CD14-positive monocyte (primary cell): ENCODE data around the gene ENPP6. TPM values are rescaled to one million over a fixed set of nuclear protein-coding genes. Genes with fewer than 3 reads are reported as not detected.
A peak's percentile ranks its signal among the peaks of the same experiment; 100 is the strongest.

Source experiments
- DNase-seq, 3 donors: peaks; one replicate each; pipeline ENCODE4 v3.0.0-alpha.2; 2011 to 2022
- H2AFZ ChIP-seq: 2 replicates; pipeline ENCODE4 v1.6.0; 2012; ENCODE audit warnings: mild to moderate bottlenecking, low read depth, low read length, inconsistent platforms; ENCODE audit not compliant: insufficient read depth, poor library complexity, severe bottlenecking
- H3K27ac ChIP-seq, 2 donors: 1 replicate in 1 of 2; 2 replicates in 1 of 2; pipeline ENCODE4 v1.5.1; 2012 to 2013; ENCODE audit warnings: low read length in 2 of 2, control low read depth in 1 of 2, inconsistent platforms in 1 of 2, low read depth in 1 of 2, mild to moderate bottlenecking in 1 of 2
- H3K27me3 ChIP-seq, 2 donors: one replicate each; pipeline versions ENCODE4 v1.6.0 to v1.6.1; 2011 to 2013; ENCODE audit warnings: low read length in 2 of 2; ENCODE audit not compliant: control insufficient read depth in 2 of 2, insufficient read depth in 2 of 2
- H3K36me3 ChIP-seq, 2 donors: replicated peaks in 1 of 2; 1 replicate in 1 of 2; 2 replicates in 1 of 2; pipeline versions ENCODE4 v1.5.1 to v1.6.1; 2012 to 2013; ENCODE audit warnings: low read length in 2 of 2, control low read depth in 1 of 2, inconsistent platforms in 1 of 2, mild to moderate bottlenecking in 1 of 2; ENCODE audit not compliant: insufficient read depth in 2 of 2, control insufficient read depth in 1 of 2
- H3K4me1 ChIP-seq, 2 donors: 1 replicate in 1 of 2; 2 replicates in 1 of 2; pipeline versions ENCODE4 v1.5.1 to v1.6.1; 2012 to 2013; ENCODE audit warnings: low read length in 2 of 2, control low read depth in 1 of 2, inconsistent platforms in 1 of 2, mild to moderate bottlenecking in 1 of 2, moderate library complexity in 1 of 2; ENCODE audit not compliant: insufficient read depth in 2 of 2, control insufficient read depth in 1 of 2
- H3K4me2 ChIP-seq: replicated peaks from 2 replicates; pipeline ENCODE3; 2012; ENCODE audit warnings: low read length, moderate library complexity, mild to moderate bottlenecking; ENCODE audit not compliant: poor library complexity, severe bottlenecking; ENCODE audit errors: extremely low read depth
- H3K4me3 ChIP-seq, 3 experiments: fragments of 200-600 bp in 1 of 3; sonication (generic) in 1 of 3; replicated peaks in 1 of 3; 1 replicate in 2 of 3; 2 replicates in 1 of 3; pipeline ENCODE4 v1.5.1; 2011 to 2013; ENCODE audit warnings: low read length in 3 of 3, mild to moderate bottlenecking in 3 of 3, control low read depth in 2 of 3, low read depth in 2 of 3, inconsistent platforms in 1 of 3, moderate library complexity in 1 of 3
- H3K79me2 ChIP-seq: 2 replicates; pipeline ENCODE4 v1.6.0; 2012; ENCODE audit warnings: mild to moderate bottlenecking, control low read depth, inconsistent platforms, low read length, moderate library complexity; ENCODE audit not compliant: insufficient read depth
- H3K9ac ChIP-seq: 2 replicates; pipeline ENCODE4 v1.6.0; 2017; ENCODE audit warnings: low read length, mild to moderate bottlenecking; ENCODE audit not compliant: insufficient read depth, poor library complexity, severe bottlenecking
- H3K9me3 ChIP-seq, 2 donors: replicated peaks in 1 of 2; 1 replicate in 1 of 2; 2 replicates in 1 of 2; pipeline versions ENCODE4 v1.5.1 to v1.6.1; 2012 to 2013; ENCODE audit warnings: low read length in 2 of 2, control low read depth in 1 of 2; ENCODE audit not compliant: control insufficient read depth in 1 of 2, insufficient read depth in 1 of 2
- H4K20me1 ChIP-seq: 2 replicates; pipeline ENCODE4 v1.6.0; 2012; ENCODE audit warnings: mild to moderate bottlenecking, low read length, control low read depth, moderate library complexity; ENCODE audit not compliant: insufficient read depth
- H3K27ac Mint-ChIP-seq, 7 donors: one replicate each; pipeline ENCODE4 v1.8.0; 2020; ENCODE audit warnings: mild to moderate bottlenecking in 7 of 7, mixed read lengths in 7 of 7, moderate library complexity in 6 of 7, inconsistent platforms in 2 of 7
- H3K27me3 Mint-ChIP-seq, 3 donors: one replicate each; pipeline ENCODE4 v1.8.0; 2021 to 2022; ENCODE audit warnings: low read depth in 3 of 3, mild to moderate bottlenecking in 3 of 3, mixed read lengths in 3 of 3, moderate library complexity in 3 of 3, inconsistent platforms in 1 of 3
- H3K36me3 Mint-ChIP-seq, 2 donors: one replicate each; pipeline ENCODE4 v1.8.0; 2020; ENCODE audit warnings: mixed read lengths in 2 of 2, inconsistent platforms in 1 of 2, mild to moderate bottlenecking in 1 of 2
- H3K4me1 Mint-ChIP-seq: one replicate; pipeline ENCODE4 v1.8.0; 2020; ENCODE audit warnings: mild to moderate bottlenecking, mixed read lengths
- H3K4me3 Mint-ChIP-seq, 2 donors: one replicate each; pipeline ENCODE4 v1.8.0; 2020; ENCODE audit warnings: mild to moderate bottlenecking in 2 of 2, mixed read lengths in 2 of 2, moderate library complexity in 1 of 2
- H3K9me3 Mint-ChIP-seq, 7 donors: one replicate each; pipeline ENCODE4 v1.8.0; 2020 to 2022; ENCODE audit warnings: mixed read lengths in 7 of 7, mild to moderate bottlenecking in 6 of 7, moderate library complexity in 6 of 7, inconsistent platforms in 2 of 7
- CTCF ChIP-seq: fragments of 200-600 bp; IDR thresholded peaks from one replicate; pipeline ENCODE4 v1.8.0; 2022; ENCODE audit warnings: antibody characterized with exemption, mild to moderate bottlenecking
- WGBS: methylation state at CpG from one replicate; pipeline ENCODE4 v1.1.5; 2013; ENCODE audit warnings: missing lambda C conversion rate; ENCODE audit not compliant: insufficient coverage; 5-methylcytosine and 5-hydroxymethylcytosine counted together
- intact Hi-C, 2 donors: fragments of 100-400 bp; cut with micrococcal nuclease; formaldehyde crosslinking; loops; one replicate each; pipeline versions ENCODE4 v1.15.0 to v1.15.1; 2023
- polyA plus RNA-seq, 3 donors: library from polyadenylated mRNA; depleted of rRNA in 1 of 3; unstranded in 2 of 3; stranded (reverse) in 1 of 3; fragments of 300-500 nt in 2 of 3; fragments of >200 nt in 1 of 3; fragmentation: Illumina TruSeq in 2 of 3; gene quantifications; 1 replicate in 2 of 3; 2 replicates in 1 of 3; pipeline ENCODE4 v1.2.3, GENCODE V29; 2012 to 2021

ENPP6 gene
- polyA plus RNA-seq, 3 donors: 0.05 TPM; not detected in 2

DNA sequence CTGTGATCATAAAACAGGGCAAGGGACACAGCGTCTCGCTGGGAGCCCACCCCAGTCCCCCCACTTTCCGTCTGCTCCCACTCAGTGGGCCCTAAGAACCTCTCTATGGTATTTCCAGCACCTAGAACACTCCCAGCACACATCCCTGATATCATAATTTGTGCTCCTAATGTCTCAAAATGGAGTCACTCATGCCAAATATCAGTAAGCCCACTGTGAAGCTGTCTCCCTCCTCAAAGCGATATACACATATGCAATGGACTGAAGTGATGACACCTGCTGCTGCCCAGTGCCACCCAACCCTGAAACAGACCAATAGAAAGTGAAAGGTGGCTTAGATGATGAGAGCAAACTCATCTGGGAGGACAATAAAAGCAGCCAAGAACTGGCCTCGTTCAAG lies 17.9 kb downstream of the ENPP6 start:
- Mint-ChIP-seq H3K9me3 (peaks cover 0 to 7% (median 3%) of the 10 kb centered on the region in 7 donors), H3K4me3 (no peak overlapping the region), H3K36me3 (no peaks in the 10 kb centered on the region), H3K27me3 (peaks cover 2 to 8% (median 2%) of the 10 kb centered on the region in 3 donors), H3K27ac (no peak overlapping the region), H3K4me1 (no peaks in the 10 kb centered on the region)
- 89% methylated on average over 4 of the region's 5 CpGs for WGBS
- Histone ChIP-seq H3K9me3 (peaks cover 0 to 13% of the 10 kb centered on the region in 2 donors), H3K4me2 (no peak overlapping the region), H3K79me2 (no peaks in the 10 kb centered on the region), H3K9ac (no peak overlapping the region), H2AFZ (no peak overlapping the region), H3K27me3 (no peaks in the 10 kb centered on the region), H3K27ac (no peak overlapping the region), H3K4me3 (no peak overlapping the region), H3K4me1 (no peaks in the 10 kb centered on the region), H4K20me1 (no peaks in the 10 kb centered on the region), H3K36me3 (no peaks in the 10 kb centered on the region)
- DNase-seq: no peak
- no peak for TF ChIP-seq CTCF
- intact Hi-C loops: no loop called here

DNA sequence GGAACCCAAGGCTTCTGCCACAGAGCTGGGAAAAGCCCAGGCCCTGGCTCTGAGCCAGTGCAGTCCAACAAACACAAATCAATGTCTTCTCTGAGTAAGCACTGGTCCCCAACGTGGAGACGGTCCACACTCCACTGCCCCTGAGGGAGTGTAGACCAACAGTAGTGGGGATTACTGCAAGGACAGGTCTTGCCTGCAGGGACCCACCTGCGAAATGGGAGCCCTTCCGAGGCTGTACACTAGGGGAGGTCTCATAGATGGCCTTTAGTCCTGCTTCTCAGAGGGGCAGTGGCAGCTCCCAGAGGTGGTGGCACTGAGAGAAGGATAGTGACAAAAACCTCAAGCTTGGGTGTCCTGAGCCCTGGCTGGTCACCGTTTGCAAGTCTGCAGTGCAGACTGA lies 19.5 kb downstream of the ENPP6 start:
- intact Hi-C loops: no loop called here
- H3K9me3 Mint-ChIP-seq: peaks cover 0 to 7% (median 3%) of the 10 kb centered on the region in 7 donors
- H3K4me1 Mint-ChIP-seq: no peaks in the 10 kb centered on the region

More for the DNA sequence above, 19.5 kb downstream of the ENPP6 start:
- H3K27ac ChIP-seq: no peak overlapping the region
- H3K36me3 ChIP-seq: no peaks in the 10 kb centered on the region
- H3K4me3 ChIP-seq: no peak overlapping the region
- no peaks in the 10 kb centered on the region for H3K79me2 ChIP-seq
- TF ChIP-seq CTCF: no peak
- H3K27me3 ChIP-seq: no peaks in the 10 kb centered on the region
- Mint-ChIP-seq H3K27me3 (peaks cover 5 to 8% (median 6%) of the 10 kb centered on the region in 3 donors), H3K36me3 (no peaks in the 10 kb centered on the region), H3K27ac (peak overlapping the region in 1 of 7 donors; percentile 16), H3K4me3 (no peak overlapping the region)
- WGBS: no CpG with 5 or more reads among the region's 5 CpGs
- no peaks in the 10 kb centered on the region for H3K4me1 ChIP-seq
- peaks cover 0 to 13% of the 10 kb centered on the region in 2 donors for H3K9me3 ChIP-seq
- no peak for DNase-seq
- no peak overlapping the region for H3K9ac ChIP-seq
- H2AFZ ChIP-seq: no peak overlapping the region
- no peak overlapping the region for H3K4me2 ChIP-seq
- H4K20me1 ChIP-seq: no peaks in the 10 kb centered on the region
